SK-N-MC (cell line): Measurements from ENCODE around the gene DPYD.

ENCODE experiments used
- DNase-seq: peaks from one replicate; pipeline ENCODE4 v3.0.0-alpha.2; 2011; ENCODE audit warnings: low read depth, low spot score
- H3K27ac ChIP-seq: fragments of 200-600 bp; sonication (generic); 2 replicates; pipeline ENCODE4 v1.5.1; 2016; ENCODE audit warnings: mixed run types
- H3K36me3 ChIP-seq: fragments of 200-600 bp; sonication (generic); 2 replicates; pipeline ENCODE4 v1.6.1; 2017; ENCODE audit warnings: antibody characterized with exemption, low read length, mixed read lengths; ENCODE audit not compliant: insufficient read depth
- H3K4me3 ChIP-seq: fragments of 200-600 bp; sonication (generic); 2 replicates; pipeline ENCODE4 v1.5.1; 2016
- H3K9ac ChIP-seq: fragments of 200-600 bp; sonication (generic); 2 replicates; pipeline ENCODE4 v1.8.0; 2017; ENCODE audit warnings: mixed run types, mixed read lengths; ENCODE audit not compliant: insufficient read length
- H3K9me3 ChIP-seq: fragments of 200-600 bp; sonication (generic); 2 replicates; pipeline ENCODE4 v1.6.1; 2017; ENCODE audit warnings: low read depth, mild to moderate bottlenecking, antibody characterized with exemption, low read length, moderate library complexity, mixed read lengths
- EZH2 ChIP-seq: fragments of 200-600 bp; sonication (generic); IDR thresholded peaks from one replicate; pipeline ENCODE4 v1.6.1; 2017; ENCODE audit warnings: antibody characterized with exemption
- FOXP2 ChIP-seq: optimal IDR thresholded peaks from 2 replicates; pipeline ENCODE3; 2011; ENCODE audit warnings: mild to moderate bottlenecking, moderate library complexity; ENCODE audit not compliant: insufficient read depth; ENCODE audit errors: extremely low read length, control extremely low read depth
- POLR2AphosphoS5 ChIP-seq: IDR thresholded peaks from 2 replicates; pipeline ENCODE4 v1.6.1; 2012; ENCODE audit warnings: mild to moderate bottlenecking, low read depth, low read length, borderline replicate concordance

DPYD gene

GRCh38 chr1:97499667-97500066 lies 421.2 kb downstream of the DPYD start:
- DNase-seq, result no peak
- Histone ChIP-seq H3K36me3 (no peaks in the 10 kb centered on the region), H3K9me3 (no peaks in the 10 kb centered on the region), H3K4me3 (no peak overlapping the region), H3K9ac (no peak overlapping the region), H3K27ac (no peak overlapping the region)
- TF ChIP-seq EZH2 (no peak), POLR2AphosphoS5 (no peak), FOXP2 (no peak)

- Histone ChIP-seq H3K9ac (no peak overlapping the region), H3K36me3 (no peaks in the 10 kb centered on the region), H3K9me3 (no peaks in the 10 kb centered on the region), H3K27ac (no peak overlapping the region), H3K4me3 (no peak overlapping the region)
- DNase-seq, result no peak
- TF ChIP-seq POLR2AphosphoS5 (no peak), EZH2 (no peak), FOXP2 (no peak)
Measured at GRCh38 chr1:97489834-97490233, 431.0 kb downstream of the DPYD start.

GRCh38 chr1:97488530-97488929 lies 432.3 kb downstream of the DPYD start:
- no peaks in the 10 kb centered on the region for H3K36me3 ChIP-seq
- no peak overlapping the region for H3K4me3 ChIP-seq
- DNase-seq, result no peak
- no peak overlapping the region for H3K9ac ChIP-seq
- no peaks in the 10 kb centered on the region for H3K9me3 ChIP-seq
- H3K27ac ChIP-seq, result no peak overlapping the region
- TF ChIP-seq FOXP2 (no peak), POLR2AphosphoS5 (no peak), EZH2 (no peak)

- no peak for DNase-seq
- no peaks in the 10 kb centered on the region for H3K9me3 ChIP-seq
- no peak overlapping the region for H3K27ac ChIP-seq
- H3K4me3 ChIP-seq, result no peak overlapping the region
- H3K36me3 ChIP-seq, result no peaks in the 10 kb centered on the region
- TF ChIP-seq POLR2AphosphoS5, result no peak
- TF ChIP-seq EZH2, result no peak
- no peak for TF ChIP-seq FOXP2
- no peak overlapping the region for H3K9ac ChIP-seq
Measured at GRCh38 chr1:97482022-97482421, 438.8 kb downstream of the DPYD start.

GRCh38 chr1:97467445-97467844 lies 453.4 kb downstream of the DPYD start:
- Histone ChIP-seq H3K27ac (no peak overlapping the region), H3K9me3 (no peaks in the 10 kb centered on the region)
- TF ChIP-seq POLR2AphosphoS5 (no peak), EZH2 (no peak), FOXP2 (no peak)

GRCh38 chr1:97464305-97464704 lies 456.5 kb downstream of the DPYD start:
- DNase-seq, result no peak
- no peaks in the 10 kb centered on the region for H3K9me3 ChIP-seq
- H3K36me3 ChIP-seq, result no peaks in the 10 kb centered on the region
- TF ChIP-seq FOXP2, result no peak
- TF ChIP-seq POLR2AphosphoS5, result no peak
- TF ChIP-seq EZH2, result no peak
- H3K9ac ChIP-seq, result no peak overlapping the region
- no peak overlapping the region for H3K4me3 ChIP-seq
- H3K27ac ChIP-seq, result no peak overlapping the region

More at GRCh38 chr1:97467445-97467844, 453.4 kb downstream of the DPYD start:
- Histone ChIP-seq H3K4me3 (no peak overlapping the region), H3K9ac (no peak overlapping the region), H3K36me3 (no peaks in the 10 kb centered on the region)
- no peak for DNase-seq

GRCh38 chr1:97461782-97462181 lies 459.1 kb downstream of the DPYD start:
- DNase-seq, result no peak
- TF ChIP-seq EZH2, result no peak
- TF ChIP-seq FOXP2, result no peak
- no peak for TF ChIP-seq POLR2AphosphoS5
- Histone ChIP-seq H3K27ac (no peak overlapping the region), H3K36me3 (no peaks in the 10 kb centered on the region), H3K4me3 (no peak overlapping the region), H3K9me3 (no peaks in the 10 kb centered on the region), H3K9ac (no peak overlapping the region)

GRCh38 chr1:97457446-97458089 lies 463.3 kb downstream of the DPYD start:
- no peak overlapping the region for H3K4me3 ChIP-seq
- no peak overlapping the region for H3K27ac ChIP-seq
- TF ChIP-seq POLR2AphosphoS5, result no peak
- no peak for TF ChIP-seq FOXP2
- TF ChIP-seq EZH2, result no peak
- no peak for DNase-seq
- no peak overlapping the region for H3K9ac ChIP-seq
- H3K9me3 ChIP-seq, result no peaks in the 10 kb centered on the region
- H3K36me3 ChIP-seq, result no peaks in the 10 kb centered on the region

- no peak overlapping the region for H3K9ac ChIP-seq
- TF ChIP-seq EZH2, result no peak
- no peak for TF ChIP-seq POLR2AphosphoS5
- TF ChIP-seq FOXP2, result no peak
- H3K9me3 ChIP-seq, result no peaks in the 10 kb centered on the region
- no peaks in the 10 kb centered on the region for H3K36me3 ChIP-seq
- no peak for DNase-seq
- H3K27ac ChIP-seq, result no peak overlapping the region
- H3K4me3 ChIP-seq, result no peak overlapping the region
Measured at GRCh38 chr1:97451944-97452343, 468.9 kb downstream of the DPYD start.
